Testis (tissue), 3 donors: ENCODE results near the gene CENPQ. TPM values are rescaled to one million over a fixed set of nuclear protein-coding genes. Genes with fewer than 3 reads are reported as not detected.

Experiments used
- DNase-seq: peaks from one replicate; pipeline ENCODE4 v3.0.0-alpha.2; 2019
- H3K27ac ChIP-seq, 2 donors: fragments of 200-600 bp; sonication (generic); one replicate each; pipeline ENCODE4 v1.5.1; 2019
- H3K27me3 ChIP-seq: fragments of 200-600 bp; sonication (generic); one replicate; pipeline ENCODE4 v1.5.1; 2019
- H3K36me3 ChIP-seq: fragments of 200-600 bp; sonication (generic); one replicate; pipeline ENCODE4 v1.5.1; 2017; ENCODE audit warnings: low read depth; ENCODE audit errors: missing control alignments
- H3K4me1 ChIP-seq: fragments of 200-600 bp; sonication (generic); one replicate; pipeline ENCODE4 v1.5.1; 2019
- H3K4me3 ChIP-seq, 2 donors: fragments of 200-600 bp; sonication (generic); one replicate each; pipeline ENCODE4 v1.5.1; 2017 to 2019
- H3K9me3 ChIP-seq: fragments of 200-600 bp; sonication (generic); one replicate; pipeline ENCODE4 v1.5.1; 2017
- CTCF ChIP-seq, 3 experiments: fragments of 450-650 bp in 2 of 3; fragments of 200-600 bp in 1 of 3; sonication (generic) in 1 of 3; IDR thresholded peaks; one replicate each; pipeline ENCODE4 v1.5.1; 2016 to 2019; ENCODE audit warnings: antibody characterized with exemption in 3 of 3, mild to moderate bottlenecking in 2 of 3, moderate library complexity in 1 of 3
- POLR2A ChIP-seq: fragments of 450-650 bp; IDR thresholded peaks from one replicate; pipeline ENCODE4 v1.6.1; 2017; ENCODE audit warnings: antibody characterized with exemption, mild to moderate bottlenecking, moderate library complexity
- WGBS, 2 donors: methylation state at CpG; one replicate each; pipeline ENCODE4 v1.1.5; 2018; 5-methylcytosine and 5-hydroxymethylcytosine counted together
- intact Hi-C: fragments of 100-400 bp; cut with DNase I; formaldehyde crosslinking; loops from one replicate; pipeline ENCODE4 v1.15.1; 2023; ENCODE audit warnings: low total_unique reads
- polyA plus RNA-seq: library from polyadenylated mRNA; stranded (reverse); fragments of 350-450 nt; fragmentation: Illumina TruSeq; extraction: RNeasy Lipid Tissue Mini Kit (QIAGEN cat#74804); gene quantifications from one replicate; pipeline ENCODE4 v1.2.3, GENCODE V29; 2014; ENCODE audit warnings: low read depth, low replicate concordance; ENCODE audit not compliant: insufficient read depth
- total RNA-seq, 2 donors: library from RNA; depleted of rRNA; stranded (reverse); fragments of >200 nt; gene quantifications; one replicate each; pipeline ENCODE4 v1.2.3, GENCODE V29; 2016

CENPQ gene
- total and polyA plus RNA-seq, 3 donors from 2014 or later, result 2.8 to 7.6 (median 3.8) TPM

DNA sequence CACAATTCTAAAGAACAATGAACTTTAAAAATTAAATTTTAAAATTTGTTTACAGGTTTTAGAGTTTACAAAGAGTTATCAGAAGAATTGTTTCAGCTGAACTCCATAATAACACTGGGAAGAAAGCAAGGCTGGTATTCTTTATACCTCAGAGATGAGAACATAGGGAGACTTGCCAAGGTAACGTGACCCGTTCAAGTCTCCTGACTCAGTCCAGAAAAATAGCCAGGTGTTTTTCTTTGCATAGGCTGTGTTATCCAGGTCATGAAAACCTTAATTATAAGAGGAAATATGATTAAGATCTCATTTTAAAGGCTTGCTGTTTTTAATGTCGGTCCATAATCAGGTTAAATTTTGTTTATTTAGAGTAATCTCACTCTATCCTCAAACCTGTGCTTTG, 78.8 kb downstream of the CENPQ start:
- H3K9me3 ChIP-seq, result no peaks in the 10 kb centered on the region
- peak overlapping the region; percentile 64 to 73 for H3K27ac ChIP-seq
- 65 to 69% methylated on average over 3 of the region's 3 CpGs for WGBS, 2 donors
- no peaks in the 10 kb centered on the region for H3K27me3 ChIP-seq
- H3K4me1 ChIP-seq, result no peaks in the 10 kb centered on the region
- TF ChIP-seq POLR2A (no peak), CTCF (IDR thresholded peaks at IDR 0.05) (no peak)
- H3K4me3 ChIP-seq, result no peak overlapping the region
- no peaks in the 10 kb centered on the region for H3K36me3 ChIP-seq
- DNase-seq, result no peak
- intact Hi-C loops, result no loop called here

Other genes with a start within 250 kb of the CENPQ start
- 10 to 100 TPM; 17.3 to 26.8 TPM for gene MMUT, start 117 bp upstream of the CENPQ start, total RNA-seq
- 22.6 TPM for gene MMUT, start 117 bp upstream of the CENPQ start, polyA plus RNA-seq
- not detected for gene GLYATL3, start 36.6 kb downstream of the CENPQ start, total RNA-seq
- gene GLYATL3, start 36.6 kb downstream of the CENPQ start, polyA plus RNA-seq, result not detected
- gene C6orf141, start 87.3 kb downstream of the CENPQ start, total RNA-seq, result 10 to 100 TPM; 41.3 to 58.4 TPM
- 11.3 TPM for gene C6orf141, start 87.3 kb downstream of the CENPQ start, polyA plus RNA-seq
- not detected for gene RHAG, start 173.5 kb downstream of the CENPQ start, total RNA-seq
- gene RHAG, start 173.5 kb downstream of the CENPQ start, polyA plus RNA-seq, result 0.42 TPM